RWPE2 (cell line): Measurements from ENCODE around the gene BMF.
A peak's percentile ranks its signal among the peaks of the same experiment; 100 is the strongest.

ENCODE experiments used
- ATAC-seq: fragments of 200-7000 bp; cut with Tn5 transposase; 3 replicates; pipeline ENCODE4 v1.9.1; 2021; ENCODE audit warnings: low read depth
- DNase-seq: peaks from one replicate; pipeline ENCODE4 v3.0.0-alpha.2; 2020; ENCODE audit warnings: low spot score
- H3K27ac ChIP-seq: fragments of 450-650 bp; 2 replicates; pipeline ENCODE4 v1.5.1; 2017; ENCODE audit warnings: mild to moderate bottlenecking; ENCODE audit not compliant: poor library complexity, severe bottlenecking
- H3K27me3 ChIP-seq: fragments of 250-450 bp; sonication (Bioruptor Pico); 2 replicates; pipeline ENCODE4 v1.5.1; 2021; ENCODE audit warnings: mild to moderate bottlenecking, moderate library complexity; ENCODE audit not compliant: insufficient read depth, poor library complexity, severe bottlenecking
- H3K36me3 ChIP-seq: fragments of 250-450 bp; sonication (Bioruptor Pico); 2 replicates; pipeline ENCODE4 v1.5.1; 2020; ENCODE audit warnings: low read depth, mild to moderate bottlenecking, moderate library complexity
- H3K4me1 ChIP-seq: fragments of 250-450 bp; sonication (Bioruptor Pico); 2 replicates; pipeline ENCODE4 v1.5.1; 2021; ENCODE audit warnings: mild to moderate bottlenecking, moderate library complexity; ENCODE audit not compliant: insufficient read depth, poor library complexity, severe bottlenecking
- H3K4me3 ChIP-seq: fragments of 250-450 bp; sonication (Bioruptor Pico); 2 replicates; pipeline ENCODE4 v1.5.1; 2021; ENCODE audit warnings: mild to moderate bottlenecking, moderate library complexity; ENCODE audit not compliant: severe bottlenecking
- H3K9me3 ChIP-seq: fragments of 250-450 bp; sonication (Bioruptor Pico); 2 replicates; pipeline ENCODE4 v1.5.1; 2021; ENCODE audit warnings: mild to moderate bottlenecking, moderate library complexity; ENCODE audit not compliant: severe bottlenecking
- CTCF ChIP-seq: fragments of 450-650 bp; IDR thresholded peaks from one replicate; pipeline ENCODE4 v1.5.1; 2017; ENCODE audit warnings: mild to moderate bottlenecking, moderate library complexity; ENCODE audit not compliant: poor library complexity, severe bottlenecking

The BMF gene

DNA sequence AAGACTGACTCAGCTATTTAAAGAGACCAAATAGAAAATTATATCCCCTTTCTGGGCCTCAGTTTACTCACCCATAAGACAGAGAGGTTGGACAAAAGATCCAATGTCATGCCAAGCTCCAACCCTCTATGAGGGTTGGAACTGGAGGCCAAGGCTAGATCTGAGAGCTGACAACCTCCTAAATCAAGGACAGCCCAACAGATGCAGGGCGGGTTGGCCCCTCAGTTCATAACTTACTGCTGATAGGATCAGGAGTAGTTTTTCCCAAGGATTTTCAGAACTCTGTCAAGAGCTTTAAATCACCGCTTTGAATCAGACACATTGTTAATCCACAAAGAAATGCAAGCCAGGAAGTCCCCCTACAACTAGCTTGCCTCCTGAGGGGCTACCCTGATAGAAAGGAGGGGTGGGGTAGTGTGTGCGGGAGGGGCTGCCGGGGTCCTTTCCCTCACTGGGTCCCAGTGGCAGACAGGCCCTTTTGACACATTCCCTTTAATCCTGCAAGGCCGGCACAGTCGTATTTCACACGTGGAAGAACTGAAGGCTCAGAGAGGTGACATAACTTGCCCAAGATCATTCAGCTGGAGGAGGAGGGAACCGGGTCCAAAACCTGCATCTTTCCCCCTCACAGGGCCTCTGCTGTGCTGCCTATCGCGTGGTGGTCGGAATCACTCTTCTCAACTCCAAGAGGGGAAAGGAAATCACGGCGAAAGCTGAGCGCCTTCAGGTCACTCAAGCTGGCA is 21.4 kb downstream of the BMF start:
- Histone ChIP-seq H3K27me3 (no peaks in the 10 kb centered on the region), H3K27ac (no peak overlapping the region), H3K4me1 (peaks cover 16% of the 10 kb centered on the region), H3K36me3 (no peaks in the 10 kb centered on the region), H3K4me3 (no peak overlapping the region), H3K9me3 (no peaks in the 10 kb centered on the region)
- DNase-seq, result no peak
- no peak for ATAC-seq
- no peak for TF ChIP-seq CTCF

GRCh38 chr15:40085266-40085665 is 23.4 kb downstream of the BMF start:
- no peaks in the 10 kb centered on the region for H3K36me3 ChIP-seq
- H3K27ac ChIP-seq, result no peak overlapping the region
- H3K9me3 ChIP-seq, result no peaks in the 10 kb centered on the region
- ATAC-seq (no peak), DNase-seq (no peak)
- H3K4me3 ChIP-seq, result no peak overlapping the region
- no peaks in the 10 kb centered on the region for H3K27me3 ChIP-seq
- TF ChIP-seq CTCF, result no peak
- H3K4me1 ChIP-seq, result peaks cover 25% of the 10 kb centered on the region

- H3K36me3 ChIP-seq, result no peaks in the 10 kb centered on the region
- peaks cover 25% of the 10 kb centered on the region for H3K4me1 ChIP-seq
- H3K9me3 ChIP-seq, result no peaks in the 10 kb centered on the region
- peak; percentile 75 for ATAC-seq
- no peak for TF ChIP-seq CTCF
- H3K27me3 ChIP-seq, result no peaks in the 10 kb centered on the region
- H3K4me3 ChIP-seq, result no peak overlapping the region
- no peak overlapping the region for H3K27ac ChIP-seq
- no peak for DNase-seq
Observed at GRCh38 chr15:40084650-40085049, 24.0 kb downstream of the BMF start.

- Histone ChIP-seq H3K4me1 (peaks cover 25% of the 10 kb centered on the region), H3K27ac (no peak overlapping the region)
- DNase-seq, result no peak
Observed at GRCh38 chr15:40082195-40082883, 26.3 kb downstream of the BMF start.

More at GRCh38 chr15:40082195-40082883, 26.3 kb downstream of the BMF start:
- no peaks in the 10 kb centered on the region for H3K9me3 ChIP-seq
- no peak overlapping the region for H3K4me3 ChIP-seq
- 0 out of 3 replicates have a peak, but pooled peaks have one; percentile 2 for ATAC-seq
- no peaks in the 10 kb centered on the region for H3K36me3 ChIP-seq
- H3K27me3 ChIP-seq, result no peaks in the 10 kb centered on the region
- peak; percentile 5 for TF ChIP-seq CTCF
